Measurements from ENCODE around the gene RNASE4. TPM values are rescaled to one million over a fixed set of nuclear protein-coding genes. Genes with fewer than 3 reads are reported as not detected.

Gene RNASE4
- total RNA-seq, 2 donors from 2014 or later = 41.5 to 94.7 TPM

- H3K36me3 ChIP-seq = no peaks in the 10 kb centered on the region
- H3K9ac ChIP-seq (ENCODE audit: low read depth in 2 of 2, low read length in 2 of 2) = no peak overlapping the region
- TF ChIP-seq CTCF (IDR thresholded peaks at IDR 0.05) = no peak
- peak; percentile 49 for DNase-seq
- no peaks in the 10 kb centered on the region for H3K9me3 ChIP-seq
- H3K4me1 ChIP-seq = no peaks in the 10 kb centered on the region
- intact Hi-C loops (cut with DNase I) = no loop called here
- H3K4me3 ChIP-seq = no peak overlapping the region
- peaks cover 29% of the 10 kb centered on the region for H3K27me3 ChIP-seq
- H3K27ac ChIP-seq = no peak overlapping the region
Observed at GRCh38 chr14:20652996-20653975, 31.1 kb upstream of the RNASE4 start.

GRCh38 chr14:20655851-20656250 lies 28.5 kb upstream of the RNASE4 start:
- Histone ChIP-seq H3K36me3 (no peaks in the 10 kb centered on the region), H3K9me3 (no peaks in the 10 kb centered on the region), H3K4me3 (no peak overlapping the region), H3K27ac (no peak overlapping the region), H3K9ac (ENCODE audit: low read depth in 2 of 2, low read length in 2 of 2) (no peak overlapping the region), H3K4me1 (no peaks in the 10 kb centered on the region), H3K27me3 (peaks cover 29% of the 10 kb centered on the region)
- TF ChIP-seq CTCF (IDR thresholded peaks at IDR 0.05) = no peak
- DNase-seq = no peak
- intact Hi-C loops (cut with DNase I) = loop anchor here (5.0 kb wide), 1 partner anchor 36 kb away; no protein-coding TSS in a partner anchor

- Histone ChIP-seq H3K9me3 (no peaks in the 10 kb centered on the region), H3K4me1 (no peaks in the 10 kb centered on the region), H3K36me3 (no peaks in the 10 kb centered on the region), H3K27ac (no peak overlapping the region), H3K27me3 (peaks cover 25% of the 10 kb centered on the region), H3K4me3 (no peak overlapping the region), H3K9ac (ENCODE audit: low read depth in 2 of 2, low read length in 2 of 2) (no peak overlapping the region)
- intact Hi-C loops (cut with DNase I) = loop anchor here (5.0 kb wide), 1 partner anchor 36 kb away; no protein-coding TSS in a partner anchor
- no peak for TF ChIP-seq CTCF (IDR thresholded peaks at IDR 0.05)
- no peak for DNase-seq
Observed at GRCh38 chr14:20656274-20656673, 28.1 kb upstream of the RNASE4 start.

GRCh38 chr14:20657216-20658211 lies 26.8 kb upstream of the RNASE4 start:
- Histone ChIP-seq H3K36me3 (no peaks in the 10 kb centered on the region), H3K4me3 (no peak overlapping the region), H3K9ac (ENCODE audit: low read depth in 2 of 2, low read length in 2 of 2) (no peak overlapping the region), H3K27ac (no peak overlapping the region), H3K27me3 (peaks cover 22% of the 10 kb centered on the region), H3K9me3 (no peaks in the 10 kb centered on the region), H3K4me1 (no peaks in the 10 kb centered on the region)
- no peak for DNase-seq
- intact Hi-C loops (cut with DNase I) = loop anchor here (5.0 kb wide), 1 partner anchor 35 kb away; no protein-coding TSS in a partner anchor
- no peak for TF ChIP-seq CTCF (IDR thresholded peaks at IDR 0.05)

GRCh38 chr14:20658246-20658645 lies 26.1 kb upstream of the RNASE4 start:
- Histone ChIP-seq H3K36me3 (no peaks in the 10 kb centered on the region), H3K4me3 (no peak overlapping the region), H3K27me3 (peaks cover 15% of the 10 kb centered on the region), H3K9me3 (no peaks in the 10 kb centered on the region), H3K27ac (no peak overlapping the region), H3K9ac (ENCODE audit: low read depth in 2 of 2, low read length in 2 of 2) (no peak overlapping the region), H3K4me1 (no peaks in the 10 kb centered on the region)
- TF ChIP-seq CTCF (IDR thresholded peaks at IDR 0.05) = no peak
- no peak for DNase-seq
- intact Hi-C loops (cut with DNase I) = loop anchor here (5.0 kb wide), 1 partner anchor 34 kb away; no protein-coding TSS in a partner anchor
